Peyer's patch (tissue), 4 donors: ENCODE results near the gene COQ10A. TPM values are rescaled to one million over a fixed set of nuclear protein-coding genes. Genes with fewer than 3 reads are reported as not detected.

Source experiments
- DNase-seq, 3 donors: peaks; one replicate each; pipeline ENCODE4 v3.0.0-alpha.2; 2017 to 2019
- H3K27ac ChIP-seq, 4 donors: fragments of 200-600 bp; sonication (generic); one replicate each; pipeline ENCODE4 v1.5.1; 2016 to 2019
- H3K27me3 ChIP-seq, 2 donors: fragments of 200-600 bp; sonication (generic); one replicate each; pipeline ENCODE4 v1.5.1; 2019
- H3K36me3 ChIP-seq, 3 donors: fragments of 200-600 bp; sonication (generic); one replicate each; pipeline ENCODE4 v1.5.1; 2016 to 2019
- H3K4me1 ChIP-seq, 4 donors: fragments of 200-600 bp; sonication (generic); one replicate each; pipeline ENCODE4 v1.5.1; 2016 to 2019
- H3K4me3 ChIP-seq, 4 donors: fragments of 200-600 bp; sonication (generic); 1 replicate in 3 of 4; 2 replicates in 1 of 4; pipeline ENCODE4 v1.5.1; 2016 to 2019; ENCODE audit warnings: mild to moderate bottlenecking in 1 of 4
- H3K9me3 ChIP-seq, 4 donors: fragments of 200-600 bp; sonication (generic); one replicate each; pipeline ENCODE4 v1.5.1; 2016 to 2019; ENCODE audit warnings: mild to moderate bottlenecking in 1 of 4
- CTCF ChIP-seq, 6 experiments: fragments of 450-650 bp in 4 of 6; fragments of 200-600 bp in 2 of 6; sonication (generic) in 1 of 6; IDR thresholded peaks; one replicate each; pipeline ENCODE4 v1.5.1; 2017 to 2019; ENCODE audit warnings: antibody characterized with exemption in 6 of 6, mild to moderate bottlenecking in 3 of 6, moderate library complexity in 1 of 6
- POLR2A ChIP-seq, 2 donors: fragments of 450-650 bp; IDR thresholded peaks; one replicate each; pipeline ENCODE4 v1.5.1; 2017; ENCODE audit warnings: antibody characterized with exemption in 2 of 2, mild to moderate bottlenecking in 2 of 2, moderate library complexity in 2 of 2
- total RNA-seq, 4 donors: library from RNA; depleted of rRNA; stranded (reverse); fragments of >200 nt; gene quantifications; one replicate each; pipeline ENCODE4 v1.1.0, GENCODE V29; 2016

The COQ10A gene
- total RNA-seq, 4 donors from 2014 or later = 9.1 to 14.8 (median 11.8) TPM

- no peak overlapping the region for H3K27ac ChIP-seq
- H3K4me3 ChIP-seq = no peak overlapping the region
- peaks cover 0 to 37% (median 0%) of the 10 kb centered on the region in 3 donors for H3K36me3 ChIP-seq
- no peaks in the 10 kb centered on the region for H3K27me3 ChIP-seq
- no peak for DNase-seq
- peaks cover 0 to 20% (median 6%) of the 10 kb centered on the region in 4 donors for H3K4me1 ChIP-seq
- TF ChIP-seq CTCF (IDR thresholded peaks at IDR 0.05) (no peak), POLR2A (IDR thresholded peaks at IDR 0.05) (no peak)
- no peaks in the 10 kb centered on the region for H3K9me3 ChIP-seq
Measured at GRCh38 chr12:56304276-56304675, 37.5 kb downstream of the COQ10A start.

- H3K27me3 ChIP-seq = no peaks in the 10 kb centered on the region
- no peak overlapping the region for H3K4me3 ChIP-seq
- no peak overlapping the region for H3K27ac ChIP-seq
- H3K9me3 ChIP-seq = no peaks in the 10 kb centered on the region
- no peak for DNase-seq
- TF ChIP-seq CTCF (IDR thresholded peaks at IDR 0.05) = no peak
- no peak for TF ChIP-seq POLR2A (IDR thresholded peaks at IDR 0.05)
- H3K36me3 ChIP-seq = peaks cover 0 to 45% (median 0%) of the 10 kb centered on the region in 3 donors
- peaks cover 0 to 17% (median 6%) of the 10 kb centered on the region in 4 donors for H3K4me1 ChIP-seq
Measured at GRCh38 chr12:56304872-56305590, 38.3 kb downstream of the COQ10A start.

GRCh38 chr12:56307221-56307965 is 40.7 kb downstream of the COQ10A start:
- peaks cover 0 to 66% (median 0%) of the 10 kb centered on the region in 3 donors for H3K36me3 ChIP-seq
- H3K4me3 ChIP-seq = no peak overlapping the region
- DNase-seq = no peak
- no peaks in the 10 kb centered on the region for H3K4me1 ChIP-seq
- no peak overlapping the region for H3K27ac ChIP-seq
- H3K9me3 ChIP-seq = no peaks in the 10 kb centered on the region
- TF ChIP-seq CTCF (IDR thresholded peaks at IDR 0.05) (no peak), POLR2A (IDR thresholded peaks at IDR 0.05) (no peak)
- H3K27me3 ChIP-seq = no peaks in the 10 kb centered on the region

- no peak for DNase-seq
- Histone ChIP-seq H3K27ac (no peak overlapping the region), H3K36me3 (peaks cover 0 to 79% (median 0%) of the 10 kb centered on the region in 3 donors), H3K9me3 (no peaks in the 10 kb centered on the region), H3K4me1 (no peaks in the 10 kb centered on the region), H3K4me3 (no peak overlapping the region), H3K27me3 (no peaks in the 10 kb centered on the region)
- TF ChIP-seq CTCF (IDR thresholded peaks at IDR 0.05) (no peak), POLR2A (IDR thresholded peaks at IDR 0.05) (no peak)
Measured at GRCh38 chr12:56308714-56309113, 42.0 kb downstream of the COQ10A start.

- Histone ChIP-seq H3K9me3 (no peaks in the 10 kb centered on the region), H3K36me3 (peaks cover 0 to 73% (median 0%) of the 10 kb centered on the region in 3 donors), H3K4me3 (no peak overlapping the region), H3K4me1 (peaks cover 0 to 9% (median 6%) of the 10 kb centered on the region in 4 donors), H3K27ac (no peak overlapping the region), H3K27me3 (no peaks in the 10 kb centered on the region)
- DNase-seq = no peak
- no peak for TF ChIP-seq POLR2A (IDR thresholded peaks at IDR 0.05)
- no peak for TF ChIP-seq CTCF (IDR thresholded peaks at IDR 0.05)
Measured at GRCh38 chr12:56311003-56311402, 44.3 kb downstream of the COQ10A start.
